HG03469 (cell line): Measurements from ENCODE around the gene TMEM117.
"Not testable (repeated sequence)": the region's sequence is repeated elsewhere in the genome, so short reads cannot be mapped to it uniquely, and the experiment has no call there.

Experiments
- ATAC-seq: cut with Tn5 transposase; IDR thresholded peaks from one replicate; pipeline ENCODE4 v1.9.1; 2021; ENCODE audit warnings: mild to moderate bottlenecking, moderate library complexity, moderate number of reproducible peaks; ENCODE audit not compliant: unreplicated experiment

TMEM117 gene

GRCh38 chr12:43836475-43836989 lies 651 bp downstream of the TMEM117 start:
- no peak for ATAC-seq

DNA sequence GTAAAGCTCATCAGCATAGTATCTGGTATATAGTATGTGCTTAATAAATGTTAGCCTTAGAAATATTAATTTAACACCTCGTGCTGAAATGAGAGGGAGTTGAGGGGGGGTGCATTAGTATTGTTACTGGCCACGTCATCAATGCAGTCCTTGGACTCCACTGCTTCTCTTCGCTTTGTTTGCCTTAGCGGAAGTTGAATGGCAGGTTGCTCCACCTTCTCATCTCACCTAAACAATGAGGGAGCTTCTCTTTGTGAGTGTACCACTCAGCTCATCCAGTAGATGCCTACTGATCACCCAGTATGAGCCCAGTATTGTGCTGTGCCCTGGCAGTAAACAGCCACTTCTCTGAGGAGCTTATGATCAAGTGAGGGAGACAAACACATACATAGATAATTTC lies 4.5 kb downstream of the TMEM117 start:
- ATAC-seq = no peak

DNA sequence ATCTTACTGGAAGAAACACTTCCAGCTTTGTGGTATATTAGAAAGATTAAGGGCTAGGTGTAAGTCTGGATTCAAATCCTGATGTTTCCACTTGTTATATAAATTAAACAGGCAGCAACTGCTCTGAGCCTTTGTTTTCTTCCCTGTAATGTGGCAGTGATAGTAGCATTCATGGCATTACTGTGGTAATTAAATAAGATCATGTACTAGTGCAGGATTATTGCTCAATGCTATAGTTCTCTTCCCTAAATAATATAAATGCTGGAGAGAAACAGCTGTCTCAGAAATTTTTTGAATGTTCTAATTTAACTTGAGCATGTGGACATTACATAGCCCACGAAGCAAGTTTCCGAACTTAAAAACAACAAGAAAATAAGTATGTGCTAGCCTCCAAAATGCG lies 5.4 kb downstream of the TMEM117 start:
- ATAC-seq = no peak

DNA sequence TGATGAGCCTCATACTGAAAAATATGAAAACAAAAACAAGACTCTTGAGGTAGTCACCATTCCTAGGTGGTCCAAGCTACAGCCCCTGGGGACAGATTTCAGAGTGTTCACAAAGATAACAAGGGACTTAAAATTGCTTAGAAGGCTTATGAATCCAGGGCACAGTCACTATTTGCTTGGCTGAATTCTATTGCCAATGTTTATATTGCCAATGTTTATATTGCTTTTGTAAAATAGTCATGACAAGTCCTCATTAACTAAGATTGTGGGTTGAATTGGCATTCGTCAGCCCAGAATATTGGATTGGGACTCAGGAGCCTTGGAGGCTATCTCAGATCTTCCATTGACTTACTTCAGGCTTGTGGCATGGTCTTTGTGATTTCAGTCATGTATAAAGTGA lies 6.4 kb downstream of the TMEM117 start:
- no peak for ATAC-seq

GRCh38 chr12:43847425-43848225 lies 11.7 kb downstream of the TMEM117 start:
- ATAC-seq = not testable (repeated sequence)

DNA sequence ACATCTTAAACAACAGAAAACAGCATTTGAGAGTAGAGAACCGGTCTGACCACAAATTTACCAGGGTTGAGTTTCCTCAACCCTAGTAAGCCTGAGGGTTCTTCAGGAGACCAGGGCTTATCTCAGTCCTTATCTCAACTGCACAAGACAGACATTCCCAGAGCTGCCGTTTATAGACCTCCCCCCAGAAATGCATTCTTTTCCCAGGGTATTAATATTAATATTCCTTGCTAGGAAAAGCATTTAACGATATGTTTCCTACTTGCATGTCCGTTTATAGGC lies 12.3 kb downstream of the TMEM117 start:
- ATAC-seq = no peak

DNA sequence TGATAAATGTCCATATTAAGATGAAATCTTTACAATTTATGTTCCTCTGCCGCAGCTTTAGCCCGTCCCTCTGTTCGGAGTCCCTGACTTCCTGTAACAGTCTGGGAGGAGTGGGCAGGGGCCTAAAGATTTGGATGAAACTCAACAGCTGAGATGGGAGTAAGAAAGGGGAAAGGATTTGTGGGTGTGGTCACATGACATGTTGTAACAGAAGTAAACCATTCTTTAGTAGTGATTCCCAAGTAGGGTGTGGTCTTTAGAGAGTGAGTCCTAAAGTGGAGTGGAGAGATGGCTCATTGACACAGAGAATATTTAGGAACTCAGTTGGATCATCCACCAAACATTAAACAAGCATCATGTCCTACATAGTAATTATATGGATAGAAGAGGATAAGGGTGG lies 12.9 kb downstream of the TMEM117 start:
- no peak for ATAC-seq

GRCh38 chr12:43852744-43853143 lies 16.9 kb downstream of the TMEM117 start:
- ATAC-seq = no peak

GRCh38 chr12:43856972-43857371 lies 21.1 kb downstream of the TMEM117 start:
- ATAC-seq = no peak

- no peak for ATAC-seq
Observed at GRCh38 chr12:43858096-43858495, 22.2 kb downstream of the TMEM117 start.

GRCh38 chr12:43858991-43859390 lies 23.1 kb downstream of the TMEM117 start:
- no peak for ATAC-seq

DNA sequence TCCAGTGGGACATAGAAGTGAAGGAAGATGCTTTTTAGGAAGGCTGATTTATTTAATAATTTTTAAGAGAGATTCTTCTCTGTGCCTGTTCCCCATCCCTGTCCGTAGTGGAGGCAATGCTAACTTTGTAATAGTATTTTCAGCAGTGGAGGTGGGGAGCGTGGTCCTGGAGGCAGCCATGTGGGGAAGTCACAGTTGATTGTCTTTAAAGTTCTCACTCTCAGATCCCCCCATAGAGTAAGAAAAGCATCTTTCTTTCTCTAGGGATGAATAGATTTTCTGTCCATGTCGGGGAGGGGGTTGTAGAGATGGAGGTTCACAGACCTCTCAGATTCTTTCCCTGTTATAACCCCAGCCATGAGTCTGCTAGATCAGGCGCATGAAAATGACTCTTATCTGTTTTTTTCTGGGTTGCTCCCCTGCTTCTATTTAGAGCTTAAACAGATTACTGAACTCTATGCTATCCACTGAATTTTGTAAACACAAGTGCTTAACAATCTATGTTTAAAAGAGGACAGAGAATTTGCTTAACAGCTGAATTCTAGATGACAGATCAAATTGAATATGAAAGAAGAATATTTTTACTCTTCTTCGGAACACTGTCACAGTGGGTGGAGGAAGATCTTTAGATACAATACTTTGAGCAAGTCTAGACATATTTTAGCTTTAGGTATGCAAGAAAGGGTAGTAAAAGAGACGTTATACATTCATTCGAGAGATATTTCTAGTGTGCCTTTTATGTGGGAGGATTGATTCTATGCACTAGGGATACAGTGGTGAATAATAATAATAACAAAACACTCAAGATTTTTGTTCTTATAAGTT lies 25.3 kb downstream of the TMEM117 start:
- no peak for ATAC-seq

GRCh38 chr12:43861840-43862150 lies 25.9 kb downstream of the TMEM117 start:
- ATAC-seq = no peak

DNA sequence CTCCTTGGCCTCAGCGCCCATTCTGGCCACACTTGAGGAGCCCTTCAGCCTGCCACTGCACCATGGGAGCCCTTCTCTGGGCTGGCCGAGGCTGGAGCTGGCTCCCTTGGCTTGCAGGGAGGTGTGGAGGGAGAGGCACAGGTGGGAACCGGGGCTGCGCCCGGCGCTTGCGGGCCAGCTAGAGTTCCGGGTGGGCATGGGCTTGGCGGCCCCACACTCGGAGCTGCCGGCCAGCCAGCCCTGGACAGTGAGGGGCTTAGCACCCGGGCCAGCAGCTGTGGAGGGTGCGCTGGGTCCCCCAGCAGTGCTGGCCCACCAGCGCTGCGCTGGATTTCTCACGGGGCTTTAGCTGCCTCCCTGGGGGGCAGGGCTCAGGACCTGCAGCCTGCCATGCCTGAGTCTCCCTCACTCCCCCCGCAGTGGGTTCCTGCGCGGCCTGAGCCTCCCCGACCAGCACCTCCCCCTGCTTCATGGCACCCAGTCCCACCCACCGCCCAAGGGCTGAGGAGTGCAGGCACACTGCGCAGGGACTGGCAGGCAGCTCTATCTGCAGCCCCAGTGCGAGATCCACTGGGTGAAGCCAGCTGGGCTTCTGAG lies 28.0 kb downstream of the TMEM117 start:
- no peak for ATAC-seq

GRCh38 chr12:43864557-43864956 lies 28.7 kb downstream of the TMEM117 start:
- ATAC-seq = not testable (repeated sequence)

DNA sequence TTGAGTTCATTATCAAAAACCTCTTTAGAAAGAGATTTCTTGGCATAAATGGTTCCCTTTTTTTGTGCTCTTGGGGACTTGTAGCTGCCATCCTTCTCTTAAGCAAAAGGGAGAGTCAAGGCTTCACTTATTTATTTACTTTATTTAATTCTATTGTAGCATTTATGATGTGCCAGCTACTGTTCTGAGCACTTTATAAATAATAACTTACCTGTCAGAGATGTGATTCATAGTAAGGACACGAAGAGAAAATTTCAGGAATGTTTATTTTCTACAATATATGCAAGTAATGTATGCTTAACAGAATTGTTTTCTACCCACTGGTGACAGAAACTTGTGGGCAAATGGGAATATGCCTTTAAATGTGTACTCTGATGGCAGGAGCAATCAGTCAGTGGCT lies 33.3 kb downstream of the TMEM117 start:
- ATAC-seq = no peak

DNA sequence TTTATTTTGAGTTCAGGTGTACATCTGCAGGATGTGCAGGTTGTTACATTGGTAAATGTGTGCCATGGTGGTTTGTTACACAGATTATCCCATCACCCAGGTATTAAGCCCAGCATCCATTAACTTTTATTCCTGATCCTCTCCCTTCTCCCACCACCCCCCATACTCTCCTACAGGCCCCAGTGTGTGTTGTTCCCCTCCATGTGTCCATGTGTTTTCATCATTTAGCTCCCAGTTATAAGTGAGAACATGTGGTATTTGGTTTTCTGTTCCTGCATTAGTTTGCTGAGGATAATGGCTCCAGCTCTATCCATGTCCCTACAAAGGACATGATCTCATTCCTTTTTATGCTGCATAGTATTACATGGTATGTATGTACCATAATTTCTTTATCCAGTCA lies 33.9 kb downstream of the TMEM117 start:
- ATAC-seq = not testable (repeated sequence)

DNA sequence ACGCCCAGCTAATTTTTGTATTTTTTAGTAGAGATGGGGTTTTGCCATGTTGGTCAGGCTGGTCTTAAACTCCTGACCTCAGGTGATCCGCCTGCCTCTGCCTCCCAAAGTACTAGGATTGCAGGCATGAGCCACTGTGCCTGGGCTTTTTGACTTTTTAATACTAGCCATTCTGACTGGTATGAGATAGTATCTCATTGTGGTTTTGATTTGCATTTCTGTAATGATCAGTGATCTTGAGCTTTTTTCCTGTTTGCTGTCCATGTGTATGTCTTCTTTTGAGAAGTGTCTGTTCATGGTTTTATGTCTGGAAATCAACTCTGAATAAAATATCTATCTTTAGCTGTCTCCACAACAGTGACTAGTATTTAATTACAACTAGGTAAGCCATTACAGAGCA lies 35.4 kb downstream of the TMEM117 start:
- ATAC-seq = not testable (repeated sequence)

GRCh38 chr12:43872396-43872795 lies 36.5 kb downstream of the TMEM117 start:
- ATAC-seq = no peak

- ATAC-seq = no peak
Observed at GRCh38 chr12:43878050-43878449, 42.2 kb downstream of the TMEM117 start.

DNA sequence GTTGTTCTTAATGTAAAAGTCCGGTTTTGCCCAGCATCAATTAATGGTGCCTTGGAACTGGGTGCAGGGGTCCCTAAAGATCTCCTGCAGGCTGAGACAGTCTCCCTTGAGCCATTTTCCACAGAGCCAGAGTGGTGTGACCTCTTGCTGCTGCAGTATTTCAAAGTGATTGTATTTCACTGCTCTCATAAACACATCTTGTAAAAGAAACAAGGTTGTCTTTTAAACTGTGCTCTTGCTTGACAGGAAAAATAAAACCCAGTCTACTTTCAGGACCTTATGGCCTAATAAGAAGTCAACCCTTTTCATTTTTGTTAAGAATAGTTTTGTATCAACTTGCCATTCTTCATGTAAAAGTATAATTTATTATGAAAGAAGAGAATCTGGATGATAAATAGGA lies 44.7 kb downstream of the TMEM117 start:
- ATAC-seq = no peak
